IMR-90 (cell line): Measurements from ENCODE around the gene SPATA2L. TPM values are rescaled to one million over a fixed set of nuclear protein-coding genes. Genes with fewer than 3 reads are reported as not detected.

Source experiments
- ATAC-seq: fragments of 200-7000 bp; cut with Tn5 transposase; 2 replicates; pipeline ENCODE4 v1.9.1; 2020; ENCODE audit warnings: low read depth, mild to moderate bottlenecking, moderate library complexity
- BruUV-seq: library from RNA; stranded (reverse); fragments of 400-500 nt; replicated peaks from 2 replicates; lab custom pipeline; 2021; lab: Mats Ljungman, UMichigan
- CTCF ChIA-PET: fragments of 300-600 bp; formaldehyde crosslinking; extraction: SDS; loops from one replicate; lab custom pipeline; 2021; ENCODE audit warnings: antibody characterized with exemption; lab: Yijun Ruan, JAX
- POLR2A ChIA-PET: fragments of 300-600 bp; sonication (Branson Sonifier 250); formaldehyde crosslinking; loops from one replicate; lab custom pipeline; 2022; ENCODE audit warnings: antibody characterized with exemption; ENCODE audit not compliant: unreplicated experiment; lab: Charles Lee
- DNase-seq: peaks from one replicate; pipeline ENCODE4 v3.0.0; 2013
- H2AFZ ChIP-seq: replicated peaks from 2 replicates; pipeline ENCODE3; 2013; ENCODE audit warnings: low read length, mild to moderate bottlenecking; ENCODE audit not compliant: poor library complexity
- H2AK5ac ChIP-seq: 2 replicates; pipeline ENCODE4 v1.6.1; 2013; ENCODE audit warnings: low read depth, low read length, inconsistent platforms
- H2AK9ac ChIP-seq: replicated peaks from 2 replicates; pipeline ENCODE3; 2013; ENCODE audit warnings: mild to moderate bottlenecking, low read depth, low read length, moderate library complexity; ENCODE audit not compliant: poor library complexity
- H2BK120ac ChIP-seq: 2 replicates; pipeline ENCODE4 v1.6.1; 2013; ENCODE audit warnings: low read depth, low read length, inconsistent platforms
- H2BK15ac ChIP-seq: 3 replicates; pipeline ENCODE4 v1.6.1; 2013; ENCODE audit warnings: low read depth, low read length, inconsistent platforms
- H2BK20ac ChIP-seq: 2 replicates; pipeline ENCODE4 v1.6.1; 2013; ENCODE audit warnings: low read depth, mild to moderate bottlenecking, inconsistent platforms, low read length, moderate library complexity
- H2BK5ac ChIP-seq: 2 replicates; pipeline ENCODE4 v1.6.1; 2013; ENCODE audit warnings: mild to moderate bottlenecking, low read depth, low read length, inconsistent platforms; ENCODE audit not compliant: poor library complexity, severe bottlenecking
- H3K14ac ChIP-seq: replicated peaks from 2 replicates; pipeline ENCODE4 v1.6.1; 2013; ENCODE audit warnings: low read depth, low read length, inconsistent platforms
- H3K18ac ChIP-seq: 2 replicates; pipeline ENCODE4 v1.6.1; 2013; ENCODE audit warnings: low read depth, low read length, control low read depth
- H3K23ac ChIP-seq: 2 replicates; pipeline ENCODE4 v1.6.1; 2013; ENCODE audit warnings: low read depth, low read length, inconsistent platforms
- H3K27ac ChIP-seq: 2 replicates; pipeline ENCODE4 v1.5.1; 2013; ENCODE audit warnings: mild to moderate bottlenecking, control low read depth, low read length; ENCODE audit not compliant: insufficient read depth
- H3K27me3 ChIP-seq: 2 replicates; pipeline ENCODE4 v1.6.1; 2013; ENCODE audit warnings: low read length; ENCODE audit not compliant: control insufficient read depth, insufficient read depth
- H3K36me3 ChIP-seq: 2 replicates; pipeline ENCODE4 v1.6.1; 2013; ENCODE audit warnings: low read length, mixed read lengths; ENCODE audit not compliant: control insufficient read depth, insufficient read depth
- H3K4ac ChIP-seq: 2 replicates; pipeline ENCODE4 v1.6.1; 2013; ENCODE audit warnings: low read depth, low read length, inconsistent platforms
- H3K4me1 ChIP-seq: 2 replicates; pipeline ENCODE4 v1.6.1; 2013; ENCODE audit warnings: low read length, mixed read lengths; ENCODE audit not compliant: control insufficient read depth, insufficient read depth
- H3K4me2 ChIP-seq: 2 replicates; pipeline ENCODE4 v1.6.1; 2013; ENCODE audit warnings: low read depth, mild to moderate bottlenecking, control low read depth, low read length, moderate library complexity
- H3K4me3 ChIP-seq: 2 replicates; pipeline ENCODE4 v1.5.1; 2013; ENCODE audit warnings: low read depth, mild to moderate bottlenecking, control low read depth, low read length, moderate library complexity; ENCODE audit not compliant: insufficient read depth
- H3K56ac ChIP-seq: 2 replicates; pipeline ENCODE4 v1.6.1; 2013; ENCODE audit warnings: low read length, inconsistent platforms; ENCODE audit not compliant: insufficient read depth; ENCODE audit errors: extremely low read depth
- H3K79me1 ChIP-seq, 2 experiments: 2 replicates each; pipeline ENCODE4 v1.6.1; 2013; ENCODE audit warnings: low read length in 2 of 2, inconsistent platforms in 1 of 2, low read depth in 1 of 2
- H3K9ac ChIP-seq: 2 replicates; pipeline ENCODE4 v1.6.1; 2013; ENCODE audit warnings: low read depth, low read length, control low read depth
- H3K9me1 ChIP-seq: 2 replicates; pipeline ENCODE4 v1.6.1; 2013; ENCODE audit warnings: low read length, inconsistent platforms; ENCODE audit not compliant: insufficient read depth
- H3K9me3 ChIP-seq: 2 replicates; pipeline ENCODE4 v1.6.1; 2013; ENCODE audit warnings: low read length; ENCODE audit not compliant: control insufficient read depth, insufficient read depth
- H4K20me1 ChIP-seq: 2 replicates; pipeline ENCODE4 v1.6.1; 2013; ENCODE audit warnings: low read length, inconsistent platforms; ENCODE audit not compliant: insufficient read depth
- H4K5ac ChIP-seq: 2 replicates; pipeline ENCODE4 v1.6.1; 2013; ENCODE audit warnings: mild to moderate bottlenecking, low read depth, low read length, control low read depth
- H4K8ac ChIP-seq, 2 experiments: 2 replicates each; pipeline ENCODE4 v1.6.1; 2013; ENCODE audit warnings: low read depth in 2 of 2, low read length in 2 of 2, control low read depth in 1 of 2, inconsistent platforms in 1 of 2
- H4K91ac ChIP-seq: 2 replicates; pipeline ENCODE4 v1.6.1; 2013; ENCODE audit warnings: low read depth, low read length, inconsistent platforms; ENCODE audit not compliant: insufficient read depth
- BHLHE40 ChIP-seq: fragments of 150-350 bp; IDR thresholded peaks from 2 replicates; pipeline ENCODE4 v1.6.1; 2016; ENCODE audit warnings: mild to moderate bottlenecking, low read depth, low read length
- CEBPB ChIP-seq: IDR thresholded peaks from 2 replicates; pipeline ENCODE4 v1.6.1; 2012; ENCODE audit warnings: low read depth, low read length, improper control_type of control experiment
- FOS ChIP-seq: fragments of 150-350 bp; IDR thresholded peaks from 2 replicates; pipeline ENCODE4 v1.6.1; 2016; ENCODE audit warnings: low read depth, low read length
- MAFK ChIP-seq: IDR thresholded peaks from 2 replicates; pipeline ENCODE4 v1.6.1; 2012; ENCODE audit warnings: low read depth, low read length, improper control_type of control experiment
- MAZ ChIP-seq: IDR thresholded peaks from 2 replicates; pipeline ENCODE4 v1.6.1; 2012; ENCODE audit warnings: low read depth, mild to moderate bottlenecking, low read length, improper control_type of control experiment, moderate library complexity, borderline replicate concordance
- MXI1 ChIP-seq: IDR thresholded peaks from 2 replicates; pipeline ENCODE4 v1.6.1; 2012; ENCODE audit warnings: low read depth, mild to moderate bottlenecking, low read length, moderate library complexity, borderline replicate concordance
- POLR2A ChIP-seq: IDR thresholded peaks from 2 replicates; pipeline ENCODE4 v1.6.1; 2012; ENCODE audit warnings: mild to moderate bottlenecking, low read depth, low read length
- RAD21 ChIP-seq: IDR thresholded peaks from 2 replicates; pipeline ENCODE4 v1.6.1; 2012; ENCODE audit warnings: low read length, improper control_type of control experiment
- RCOR1 ChIP-seq: IDR thresholded peaks from 2 replicates; pipeline ENCODE4 v1.6.1; 2012; ENCODE audit warnings: mild to moderate bottlenecking, low read length, improper control_type of control experiment; ENCODE audit not compliant: insufficient replicate concordance
- WGBS, 2 experiments: methylation state at CpG; one replicate each; pipeline versions ENCODE4 v1.1.5 to v1.1.7; 2013; ENCODE audit warnings: missing lambda C conversion rate in 2 of 2; ENCODE audit not compliant: insufficient read length in 1 of 2; ENCODE audit errors: extremely low coverage in 2 of 2; 5-methylcytosine and 5-hydroxymethylcytosine counted together
- dilution Hi-C: fragments of 300-500 bp; cut with HindIII; formaldehyde crosslinking; loops from one replicate; pipeline ENCODE4 v1.14.3; 2018; ENCODE audit warnings: low sequenced_read_pairs; ENCODE audit not compliant: unreplicated experiment
- in situ Hi-C: fragments of 300-500 bp; cut with MboI; formaldehyde crosslinking; loops from 3 replicates; pipeline ENCODE4 v1.14.3; 2019; ENCODE audit warnings: low sequenced_read_pairs, inconsistent platforms, mixed read lengths
- intact Hi-C: fragments of 100-400 bp; cut with micrococcal nuclease; formaldehyde crosslinking; loops from 2 replicates; pipeline ENCODE4 v1.10.0; 2022
- polyA plus RNA-seq, 3 experiments: library from polyadenylated mRNA; depleted of rRNA; stranded (reverse); fragments of >200 nt; gene quantifications; 2 replicates each; pipeline ENCODE4 v1.2.3, GENCODE V29; 2012; ENCODE audit warnings: low replicate concordance in 1 of 3
- total RNA-seq: library from RNA; depleted of rRNA; stranded (reverse); fragments of >200 nt; gene quantifications from 2 replicates; pipeline ENCODE4 v1.2.3, GENCODE V29; 2012
- TF ChIP-seq, protein P1 (sequence below): fragments of 150-350 bp; IDR thresholded peaks from 2 replicates; pipeline ENCODE4 v1.6.1; 2016; ENCODE audit warnings: low read depth, mild to moderate bottlenecking, low read length, moderate library complexity, borderline replicate concordance

Gene SPATA2L
- total and polyA plus RNA-seq, 2 of the 4 experiments (the other 2 are of a cell fraction) = 4.8 to 6.9 TPM

DNA sequence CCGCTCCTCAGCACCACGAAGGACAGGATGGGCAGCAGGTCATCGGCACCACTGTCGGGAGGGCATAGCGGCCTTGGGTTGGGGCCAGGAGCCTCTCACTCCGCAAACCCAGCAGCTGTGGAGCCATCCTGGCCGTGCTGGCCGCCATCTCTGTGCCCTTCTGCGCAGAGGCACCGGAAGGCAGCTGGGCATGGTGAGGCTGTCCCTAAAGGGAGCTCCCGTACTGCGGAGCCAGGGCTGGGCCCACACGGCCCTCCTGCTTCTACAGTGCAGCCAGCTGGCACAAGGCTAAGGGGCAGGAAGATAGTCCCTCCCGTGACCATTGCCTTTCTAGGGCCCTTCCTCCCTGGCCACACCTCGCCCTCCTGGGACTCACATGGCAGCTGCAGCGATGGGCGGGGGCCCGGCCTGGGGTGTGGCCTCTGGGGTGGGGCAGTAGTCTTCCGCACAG lies 7.0 kb upstream of the SPATA2L start:
- peaks cover 15% of the 10 kb centered on the region; the same call in 1 of the 2 replicates for H3K36me3 ChIP-seq
- TF ChIP-seq BHLHE40 (no peak), POLR2A (no peak), FOS (no peak), MXI1 (no peak), MAFK (no peak), MAZ (no peak), RAD21 (no peak), RCOR1 (no peak), CEBPB (no peak)
- TF ChIP-seq, protein P1, sequence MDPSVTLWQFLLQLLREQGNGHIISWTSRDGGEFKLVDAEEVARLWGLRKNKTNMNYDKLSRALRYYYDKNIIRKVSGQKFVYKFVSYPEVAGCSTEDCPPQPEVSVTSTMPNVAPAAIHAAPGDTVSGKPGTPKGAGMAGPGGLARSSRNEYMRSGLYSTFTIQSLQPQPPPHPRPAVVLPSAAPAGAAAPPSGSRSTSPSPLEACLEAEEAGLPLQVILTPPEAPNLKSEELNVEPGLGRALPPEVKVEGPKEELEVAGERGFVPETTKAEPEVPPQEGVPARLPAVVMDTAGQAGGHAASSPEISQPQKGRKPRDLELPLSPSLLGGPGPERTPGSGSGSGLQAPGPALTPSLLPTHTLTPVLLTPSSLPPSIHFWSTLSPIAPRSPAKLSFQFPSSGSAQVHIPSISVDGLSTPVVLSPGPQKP = no peak
- no peak overlapping the region for H2BK15ac ChIP-seq
- DNase-seq (no peak), ATAC-seq (no peak)
- no peaks in the 10 kb centered on the region for H3K27me3 ChIP-seq
- H4K20me1 ChIP-seq = no peaks in the 10 kb centered on the region; the same call in 1 of the 2 replicates
- intact Hi-C loops (no loop called here), in situ Hi-C loops (no loop called here), dilution Hi-C loops (no loop called here)
- no peaks in the 10 kb centered on the region for H3K79me1 ChIP-seq
- no peak overlapping the region for H3K18ac ChIP-seq
- H2AFZ ChIP-seq = no peak overlapping the region
- H3K9me1 ChIP-seq = no peaks in the 10 kb centered on the region
- H3K4me3 ChIP-seq = no peak overlapping the region
- H3K4me1 ChIP-seq = peaks cover 6% of the 10 kb centered on the region
- no peak overlapping the region for H4K91ac ChIP-seq
- H2AK5ac ChIP-seq = no peak overlapping the region
- H2BK20ac ChIP-seq = no peak overlapping the region
- H4K5ac ChIP-seq = no peak overlapping the region
- WGBS, 2 experiments = 100% methylated on average over 8 of the region's 19 CpGs; no CpG with 5 or more reads in 1 of the 2 experiments
- H3K56ac ChIP-seq = no peak overlapping the region
- no peak overlapping the region for H3K23ac ChIP-seq
- no TSS peak for BruUV-seq
- H2AK9ac ChIP-seq = no peak overlapping the region
- H3K9me3 ChIP-seq = no peaks in the 10 kb centered on the region
- POLR2A ChIA-PET = interaction anchor here (0.5 kb wide), 1 partner anchor 34 kb away, joined by 9 read pairs; no protein-coding TSS in a partner anchor
- no peak overlapping the region for H3K14ac ChIP-seq
- H3K9ac ChIP-seq = no peak overlapping the region
- H2BK120ac ChIP-seq = no peak overlapping the region
- H4K8ac ChIP-seq = no peak overlapping the region
- H3K4me2 ChIP-seq = no peak overlapping the region
- H3K4ac ChIP-seq = no peak overlapping the region
- CTCF ChIA-PET = no interaction called here
- H3K27ac ChIP-seq = no peak overlapping the region
- no peak overlapping the region for H2BK5ac ChIP-seq
